MM.1S (cell line): ENCODE measurements around the gene MAN1C1.

Experiments
- EZH2 ChIP-seq: fragments of 300-600 bp; sonication (generic); optimal IDR thresholded peaks from 2 replicates; pipeline ENCODE3; 2017; ENCODE audit warnings: low read depth, mild to moderate bottlenecking, antibody characterized with exemption, low read length, mixed read lengths
- EZH2phosphoT487 ChIP-seq: fragments of 300-600 bp; sonication (generic); IDR thresholded peaks from 2 replicates; pipeline ENCODE4 v1.6.1; 2018; ENCODE audit warnings: antibody characterized with exemption, low read length
- TF ChIP-seq, protein P1 (sequence below): fragments of 300-600 bp; sonication (generic); IDR thresholded peaks from 2 replicates; pipeline ENCODE4 v1.5.1; 2016; ENCODE audit warnings: antibody characterized with exemption, low read length, mixed read lengths

DNA sequence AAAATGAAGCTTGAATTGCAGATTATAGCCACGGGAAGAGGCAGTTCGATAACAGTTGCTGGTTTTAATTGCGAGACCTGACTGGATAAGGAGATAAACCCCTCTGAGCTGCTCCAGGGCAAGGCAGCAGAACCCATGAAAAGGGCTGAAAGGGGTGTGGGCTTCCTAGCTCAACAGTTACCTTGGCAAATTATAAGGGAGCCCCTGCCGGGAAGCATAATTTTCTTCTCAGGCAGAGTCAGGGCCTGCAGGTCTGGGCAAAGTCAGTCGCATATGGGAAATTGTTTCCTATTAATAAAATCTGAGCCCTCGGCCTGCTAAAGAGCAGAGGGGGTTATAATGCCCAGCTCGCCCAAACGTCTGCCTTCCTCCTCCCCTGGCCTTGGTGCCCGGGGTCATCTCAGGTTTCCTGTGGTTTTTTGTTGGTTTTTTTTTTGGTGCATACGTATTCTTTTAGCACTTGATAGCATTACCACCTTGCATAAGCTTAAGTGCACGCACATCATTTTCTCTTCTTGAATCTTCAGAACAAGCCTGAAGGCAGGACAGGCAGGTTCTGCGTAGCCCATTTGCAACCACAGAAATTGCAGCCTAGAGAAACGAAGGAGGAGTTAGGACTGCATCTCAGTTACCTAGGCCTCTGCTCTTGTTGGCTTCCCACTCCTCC, 149.5 kb downstream of the MAN1C1 start:
- TF ChIP-seq, protein P1, sequence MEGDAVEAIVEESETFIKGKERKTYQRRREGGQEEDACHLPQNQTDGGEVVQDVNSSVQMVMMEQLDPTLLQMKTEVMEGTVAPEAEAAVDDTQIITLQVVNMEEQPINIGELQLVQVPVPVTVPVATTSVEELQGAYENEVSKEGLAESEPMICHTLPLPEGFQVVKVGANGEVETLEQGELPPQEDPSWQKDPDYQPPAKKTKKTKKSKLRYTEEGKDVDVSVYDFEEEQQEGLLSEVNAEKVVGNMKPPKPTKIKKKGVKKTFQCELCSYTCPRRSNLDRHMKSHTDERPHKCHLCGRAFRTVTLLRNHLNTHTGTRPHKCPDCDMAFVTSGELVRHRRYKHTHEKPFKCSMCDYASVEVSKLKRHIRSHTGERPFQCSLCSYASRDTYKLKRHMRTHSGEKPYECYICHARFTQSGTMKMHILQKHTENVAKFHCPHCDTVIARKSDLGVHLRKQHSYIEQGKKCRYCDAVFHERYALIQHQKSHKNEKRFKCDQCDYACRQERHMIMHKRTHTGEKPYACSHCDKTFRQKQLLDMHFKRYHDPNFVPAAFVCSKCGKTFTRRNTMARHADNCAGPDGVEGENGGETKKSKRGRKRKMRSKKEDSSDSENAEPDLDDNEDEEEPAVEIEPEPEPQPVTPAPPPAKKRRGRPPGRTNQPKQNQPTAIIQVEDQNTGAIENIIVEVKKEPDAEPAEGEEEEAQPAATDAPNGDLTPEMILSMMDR: no peak
- TF ChIP-seq EZH2 (no peak), EZH2phosphoT487 (no peak)
